ENCODE data around the gene CILP2.
A peak's percentile ranks its signal among the peaks of the same experiment; 100 is the strongest.

CILP2 gene, protein sequence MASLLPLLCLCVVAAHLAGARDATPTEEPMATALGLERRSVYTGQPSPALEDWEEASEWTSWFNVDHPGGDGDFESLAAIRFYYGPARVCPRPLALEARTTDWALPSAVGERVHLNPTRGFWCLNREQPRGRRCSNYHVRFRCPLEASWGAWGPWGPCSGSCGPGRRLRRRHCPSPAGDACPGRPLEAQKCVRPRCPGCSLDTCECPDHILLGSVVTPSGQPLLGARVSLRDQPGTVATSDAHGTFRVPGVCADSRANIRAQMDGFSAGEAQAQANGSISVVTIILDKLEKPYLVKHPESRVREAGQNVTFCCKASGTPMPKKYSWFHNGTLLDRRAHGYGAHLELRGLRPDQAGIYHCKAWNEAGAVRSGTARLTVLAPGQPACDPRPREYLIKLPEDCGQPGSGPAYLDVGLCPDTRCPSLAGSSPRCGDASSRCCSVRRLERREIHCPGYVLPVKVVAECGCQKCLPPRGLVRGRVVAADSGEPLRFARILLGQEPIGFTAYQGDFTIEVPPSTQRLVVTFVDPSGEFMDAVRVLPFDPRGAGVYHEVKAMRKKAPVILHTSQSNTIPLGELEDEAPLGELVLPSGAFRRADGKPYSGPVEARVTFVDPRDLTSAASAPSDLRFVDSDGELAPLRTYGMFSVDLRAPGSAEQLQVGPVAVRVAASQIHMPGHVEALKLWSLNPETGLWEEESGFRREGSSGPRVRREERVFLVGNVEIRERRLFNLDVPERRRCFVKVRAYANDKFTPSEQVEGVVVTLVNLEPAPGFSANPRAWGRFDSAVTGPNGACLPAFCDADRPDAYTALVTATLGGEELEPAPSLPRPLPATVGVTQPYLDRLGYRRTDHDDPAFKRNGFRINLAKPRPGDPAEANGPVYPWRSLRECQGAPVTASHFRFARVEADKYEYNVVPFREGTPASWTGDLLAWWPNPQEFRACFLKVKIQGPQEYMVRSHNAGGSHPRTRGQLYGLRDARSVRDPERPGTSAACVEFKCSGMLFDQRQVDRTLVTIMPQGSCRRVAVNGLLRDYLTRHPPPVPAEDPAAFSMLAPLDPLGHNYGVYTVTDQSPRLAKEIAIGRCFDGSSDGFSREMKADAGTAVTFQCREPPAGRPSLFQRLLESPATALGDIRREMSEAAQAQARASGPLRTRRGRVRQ

DNA sequence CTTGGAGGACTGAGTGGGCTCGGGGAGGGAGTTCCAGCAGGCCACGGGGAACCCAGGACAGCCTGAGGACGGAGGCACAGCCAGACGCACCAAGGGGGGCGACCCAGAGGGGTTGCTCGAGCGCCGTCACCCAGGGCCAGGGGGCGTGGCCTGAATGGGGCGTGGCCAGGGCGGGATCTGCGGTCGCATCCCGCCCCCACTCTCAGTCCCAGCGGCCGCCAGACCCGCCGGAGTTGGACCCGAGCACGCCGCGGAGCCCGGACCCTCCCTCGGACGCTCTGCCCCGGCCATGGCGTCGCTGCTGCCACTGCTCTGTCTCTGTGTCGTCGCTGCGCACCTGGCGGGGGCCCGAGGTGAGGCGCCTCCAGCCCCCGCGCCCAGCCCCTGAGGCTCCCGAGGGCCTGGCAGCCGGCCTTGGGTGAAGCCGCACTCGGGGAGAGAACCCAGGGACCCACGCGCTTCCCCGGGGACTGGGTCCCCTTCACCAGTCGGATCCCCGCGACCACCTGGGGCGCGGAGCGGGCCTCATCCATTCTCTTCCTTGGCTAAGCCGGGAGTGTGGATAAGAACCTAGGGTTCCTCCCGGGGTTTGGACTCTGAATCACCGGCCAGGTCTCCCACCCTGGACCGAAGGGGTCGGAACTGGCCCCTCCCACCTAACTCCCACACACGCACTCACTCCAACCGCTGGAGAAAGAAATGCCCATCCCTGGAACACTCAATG, at the start of gene CILP2:
CILP2 (plus strand) TSS at position 205 of the 724 bp plus-strand sequence; CDS start at position 290, 85 bp downstream.
- no peak for DNase-seq

DNA sequence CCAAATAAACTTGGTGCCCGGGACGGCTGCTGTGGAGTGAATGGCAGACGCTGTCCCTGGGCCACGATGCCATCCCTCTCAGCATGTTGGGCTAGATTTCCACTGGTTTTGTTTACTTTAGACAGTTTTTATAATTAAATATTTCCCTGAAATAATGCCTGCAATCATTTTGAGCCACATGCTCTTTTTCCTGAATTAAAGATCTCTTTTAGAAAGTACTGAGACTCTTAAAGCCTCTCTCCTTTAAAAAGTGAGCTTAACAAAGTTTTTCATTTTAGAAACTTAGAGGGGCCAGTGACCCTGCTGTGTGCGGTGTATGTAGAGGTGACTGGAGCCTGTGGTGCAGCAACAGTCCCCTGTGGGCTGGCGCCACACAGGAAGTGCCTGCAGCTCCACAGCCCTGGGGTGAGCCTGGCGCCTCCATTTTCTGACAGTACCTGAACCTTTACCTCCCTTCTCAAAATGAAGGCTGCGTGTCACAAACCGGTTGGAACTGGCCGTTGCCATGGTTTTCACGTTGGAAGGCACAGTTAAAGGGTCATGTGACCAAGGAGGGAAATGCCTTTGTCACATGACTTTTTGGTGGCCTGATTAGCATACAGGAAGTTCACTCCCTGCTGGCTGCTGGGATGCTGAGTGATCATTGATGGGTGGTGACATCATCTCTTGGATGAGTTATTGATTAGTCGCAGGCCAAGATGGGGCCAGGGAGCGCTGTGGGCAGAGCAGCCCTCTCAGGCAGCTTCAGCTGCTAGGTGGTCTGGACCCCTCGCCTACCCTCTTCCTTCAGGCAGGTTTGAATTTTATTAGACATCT, 49.0 kb upstream of the CILP2 start:
- DNase-seq: peak; percentile 80

DNA sequence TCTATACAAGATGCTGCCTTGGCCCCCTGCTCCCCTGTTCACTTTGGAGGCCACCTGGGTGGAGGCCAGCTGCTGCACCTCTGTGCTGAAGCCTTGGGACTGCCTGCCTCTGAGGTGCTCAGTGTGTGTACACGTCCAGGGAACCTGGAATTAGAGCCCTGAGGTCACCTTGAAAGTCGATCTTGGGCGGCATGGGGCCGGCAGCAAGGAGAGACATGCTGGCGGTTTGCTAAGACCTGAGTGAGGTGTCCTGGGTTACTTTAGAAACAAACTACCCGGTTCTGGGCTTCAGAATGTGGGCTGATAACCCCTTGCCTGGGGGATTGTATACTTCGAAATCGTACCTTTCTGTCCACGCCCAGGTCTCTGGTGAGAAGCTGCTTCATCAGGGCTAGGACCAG, 48.3 kb upstream of the CILP2 start:
- DNase-seq: no peak

DNA sequence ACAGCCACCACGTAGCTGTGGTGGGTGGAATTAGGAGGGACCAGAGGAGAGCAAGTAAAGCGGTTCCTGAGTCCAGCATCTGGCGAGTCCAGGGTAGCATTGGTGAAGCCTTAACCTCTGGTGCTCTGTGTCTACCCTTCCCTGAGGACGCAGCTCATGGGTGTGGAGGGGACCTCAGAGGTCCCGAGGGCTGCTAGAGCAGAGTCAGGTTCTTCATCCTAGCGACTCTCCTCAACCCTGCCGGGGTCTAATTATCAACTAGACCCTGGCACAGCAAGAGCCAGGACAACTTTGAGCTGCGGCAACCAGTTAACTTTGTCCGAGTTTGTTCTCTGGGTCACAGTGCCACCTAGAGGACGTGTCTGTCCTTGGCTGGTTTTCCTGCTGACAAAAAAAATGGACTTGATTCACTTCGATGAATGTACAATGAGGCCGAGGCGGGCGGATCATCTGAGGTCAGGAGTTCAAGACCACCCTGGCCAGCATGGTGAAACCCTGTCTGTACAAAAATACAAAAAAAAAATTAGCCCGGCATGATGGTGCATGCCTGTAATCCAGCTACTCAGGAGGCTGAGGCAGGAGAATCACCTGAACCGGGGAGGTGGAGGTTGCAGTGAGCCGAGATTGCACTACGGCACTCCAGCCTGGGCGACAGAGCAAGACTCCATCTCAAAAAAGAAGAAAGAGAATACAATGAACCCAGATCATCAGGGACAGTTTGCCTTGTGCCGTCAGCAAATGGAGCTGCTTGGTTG, 47.7 kb upstream of the CILP2 start:
- peak; percentile 43 for DNase-seq

DNA sequence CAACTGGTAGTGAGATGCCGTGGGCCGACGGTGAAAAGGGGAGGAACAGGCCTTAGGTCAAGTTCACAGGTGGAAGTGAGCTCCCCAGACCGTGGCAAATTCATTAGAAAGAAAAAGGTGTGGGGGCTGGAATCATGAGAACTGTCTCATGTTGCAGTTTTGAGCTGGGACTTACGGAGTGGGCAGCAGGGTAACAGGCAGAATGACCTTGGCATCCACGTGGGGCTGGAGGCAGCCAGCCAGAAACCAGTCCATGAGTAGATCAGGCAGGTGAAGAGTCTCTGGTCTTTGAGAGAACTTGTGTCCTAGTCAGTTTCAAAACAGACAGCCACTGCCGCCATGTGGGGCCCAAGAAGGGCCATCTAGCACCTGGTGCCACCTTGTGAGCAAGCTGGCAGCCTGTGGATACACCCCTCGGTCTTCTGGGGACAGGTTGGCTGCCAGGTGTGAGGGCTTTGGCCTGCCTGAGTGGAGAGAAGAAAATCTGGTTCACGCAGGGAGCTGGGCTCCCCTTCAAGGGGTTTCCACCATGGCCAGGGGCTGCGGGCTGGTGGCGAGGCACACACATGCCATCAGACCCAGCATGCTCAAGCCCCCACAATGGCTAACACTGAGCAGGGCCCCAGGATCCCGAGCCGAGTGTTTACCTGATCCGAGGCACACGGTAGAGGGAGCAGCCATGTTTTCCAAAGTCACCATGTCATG, 46.6 kb upstream of the CILP2 start:
- no peak for DNase-seq

DNA sequence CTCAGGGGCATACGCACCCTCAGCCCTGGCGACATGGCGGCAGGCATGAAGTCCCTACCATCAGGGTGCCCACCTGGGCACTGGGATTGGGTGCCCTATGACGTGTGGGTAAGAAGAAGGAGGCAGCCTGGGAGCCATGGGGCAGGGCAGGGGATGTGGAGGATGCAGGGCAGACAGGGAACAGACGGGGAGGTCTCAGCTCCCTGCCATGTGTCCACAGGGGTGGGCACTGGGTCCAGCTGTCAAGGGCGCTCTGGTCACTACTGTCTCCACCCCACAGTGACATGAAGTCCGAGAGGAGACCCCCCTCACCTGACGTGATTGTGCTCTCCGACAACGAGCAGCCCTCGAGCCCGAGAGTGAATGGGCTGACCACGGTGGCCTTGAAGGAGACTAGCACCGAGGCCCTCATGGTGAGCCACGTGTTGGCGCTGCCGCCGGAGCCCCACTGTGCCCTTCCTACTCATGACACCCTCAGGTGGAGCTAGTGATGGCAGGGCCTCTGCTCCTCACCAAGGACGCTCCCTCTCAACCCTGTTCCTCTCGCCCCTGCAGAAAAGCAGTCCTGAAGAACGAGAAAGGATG, 45.9 kb upstream of the CILP2 start:
- no peak for DNase-seq

DNA sequence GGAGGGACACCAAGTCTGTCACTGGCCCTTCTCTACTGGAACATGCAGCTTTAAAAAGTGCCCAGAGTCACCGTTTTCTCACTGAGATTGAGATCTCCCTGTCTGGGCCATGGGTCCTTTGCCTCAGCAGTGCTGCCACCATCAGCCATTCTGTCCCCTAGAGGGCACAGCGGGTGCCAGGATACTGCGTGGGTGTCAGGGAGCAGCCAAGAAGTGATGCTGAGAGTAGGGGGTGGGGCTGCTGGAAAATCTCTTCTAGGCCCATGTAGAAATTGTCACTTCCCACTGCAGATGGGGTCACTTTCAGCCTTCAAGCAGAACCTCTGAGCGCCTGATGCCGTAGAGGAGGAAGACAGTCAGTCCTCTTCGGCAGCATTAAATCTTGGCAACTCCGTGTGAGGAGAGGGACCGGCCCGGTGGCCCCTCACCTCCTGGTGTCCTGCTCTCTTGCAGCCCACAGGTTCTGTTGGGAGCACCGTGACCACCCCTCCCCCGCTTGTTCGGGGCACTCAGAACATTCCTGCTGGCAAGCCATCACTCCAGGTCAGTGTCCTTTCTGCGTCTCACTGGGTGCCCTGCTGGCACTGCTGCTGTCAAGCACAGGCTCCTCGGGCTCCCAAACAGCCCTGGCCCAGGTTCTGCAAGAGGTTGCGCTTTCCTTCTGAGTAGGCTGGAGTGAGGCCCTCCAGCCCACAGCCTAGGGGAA, 44.1 kb upstream of the CILP2 start:
- no peak for DNase-seq

DNA sequence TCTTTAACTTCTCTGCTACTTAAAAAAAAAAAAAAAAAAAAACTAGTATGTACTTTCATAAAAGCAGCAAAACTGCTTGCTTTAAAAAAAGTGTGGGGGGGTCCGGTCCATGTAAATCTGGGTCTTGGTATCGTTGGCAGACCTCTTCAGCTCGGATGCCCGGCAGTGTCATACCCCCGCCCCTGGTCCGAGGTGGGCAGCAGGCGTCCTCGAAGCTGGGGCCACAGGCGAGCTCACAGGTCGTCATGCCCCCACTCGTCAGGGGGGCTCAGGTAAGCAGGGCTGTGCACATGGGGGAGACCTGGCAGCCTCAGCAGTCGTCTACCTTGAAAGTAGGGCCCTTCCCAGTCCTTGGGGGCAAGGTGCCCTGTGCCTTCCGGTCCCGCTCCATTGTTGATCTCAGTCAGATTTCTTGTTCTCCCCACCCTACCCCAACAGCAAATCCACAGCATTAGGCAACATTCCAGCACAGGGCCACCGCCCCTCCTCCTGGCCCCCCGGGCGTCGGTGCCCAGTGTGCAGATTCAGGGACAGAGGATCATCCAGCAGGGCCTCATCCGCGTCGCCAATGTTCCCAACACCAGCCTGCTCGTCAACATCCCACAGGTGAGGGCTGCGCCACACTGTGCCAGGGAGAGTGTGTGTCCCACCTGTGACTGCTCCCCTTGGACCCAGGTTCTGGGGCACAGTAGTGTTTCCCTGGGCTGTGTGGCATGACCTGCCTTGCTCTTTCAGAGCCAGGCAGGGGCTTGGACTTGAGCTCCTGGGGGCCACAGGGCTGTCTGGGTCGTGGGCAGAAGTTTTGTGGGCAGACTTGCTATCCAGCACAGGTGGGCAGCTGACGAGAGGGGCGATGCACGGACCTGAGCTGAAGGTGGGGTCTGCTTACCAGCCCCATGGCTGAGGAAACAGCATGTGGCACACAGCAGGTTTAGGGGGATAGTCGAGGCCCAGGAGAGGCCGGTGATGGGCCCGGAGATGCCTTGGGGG, 42.2 kb upstream of the CILP2 start:
- no peak for DNase-seq

DNA sequence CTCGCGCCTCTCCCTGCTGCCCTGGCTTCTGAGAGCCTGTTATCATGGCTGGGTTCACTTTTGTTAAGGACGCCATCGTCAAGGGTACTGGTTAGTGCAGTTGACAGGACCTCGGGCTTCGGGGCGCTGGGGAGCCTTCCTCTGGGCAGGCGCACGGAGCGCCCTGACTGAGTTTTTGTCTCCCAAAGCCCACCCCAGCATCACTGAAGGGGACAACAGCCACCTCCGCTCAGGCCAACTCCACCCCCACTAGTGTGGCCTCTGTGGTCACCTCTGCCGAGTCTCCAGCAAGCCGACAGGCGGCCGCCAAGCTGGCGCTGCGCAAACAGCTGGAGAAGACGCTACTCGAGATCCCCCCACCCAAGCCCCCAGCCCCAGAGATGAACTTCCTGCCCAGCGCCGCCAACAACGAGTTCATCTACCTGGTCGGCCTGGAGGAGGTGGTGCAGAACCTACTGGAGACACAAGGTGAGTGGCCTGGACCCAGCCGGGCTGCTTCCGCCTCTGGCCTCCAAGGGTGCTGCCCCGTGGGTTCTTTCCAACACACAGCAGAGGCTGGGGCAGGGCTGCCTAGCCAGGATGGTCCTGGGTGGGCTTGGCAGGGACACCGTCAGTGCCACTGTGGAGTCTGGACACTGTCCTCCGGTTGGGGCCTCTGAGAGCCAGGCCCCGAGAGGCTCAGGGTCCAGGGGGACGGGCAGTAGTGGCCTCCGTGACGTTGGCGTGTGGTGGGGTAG, 39.6 kb upstream of the CILP2 start:
- no peak for DNase-seq

DNA sequence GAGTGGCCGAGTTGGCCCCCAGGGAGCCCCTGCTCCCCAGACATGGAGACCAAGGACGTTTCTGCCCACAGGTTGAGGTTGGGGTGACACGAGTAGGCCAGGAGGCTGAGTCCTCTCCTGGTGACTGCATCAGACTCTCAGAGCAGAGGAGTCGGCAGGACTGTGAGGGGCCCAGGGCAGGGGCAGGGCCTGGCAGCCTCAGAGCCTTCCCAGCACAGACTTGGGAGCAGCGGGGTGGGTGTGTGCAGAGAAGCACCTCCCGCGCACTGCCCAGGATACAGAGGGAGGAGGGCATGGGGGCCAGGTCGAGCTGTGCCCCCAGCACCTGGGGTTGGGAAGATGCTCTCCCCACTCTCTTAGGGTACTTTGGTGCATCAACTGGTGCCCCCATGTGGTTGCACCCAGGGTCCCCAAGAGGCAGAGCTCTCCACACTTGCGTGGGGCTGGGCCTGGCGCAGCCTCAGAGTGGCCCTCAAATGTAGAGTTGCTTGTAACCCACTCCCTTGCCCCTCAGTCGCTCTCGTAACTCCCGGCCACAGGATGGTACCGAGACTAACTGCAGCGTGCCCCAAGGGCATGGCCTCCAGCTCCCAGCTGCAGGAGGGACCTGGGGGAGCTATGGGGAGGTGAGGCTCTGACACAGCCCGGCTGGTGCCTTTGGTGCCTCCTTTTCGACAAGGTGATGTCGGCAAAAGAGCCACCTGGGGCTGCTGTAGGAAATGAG, 38.6 kb upstream of the CILP2 start:
- DNase-seq: no peak

DNA sequence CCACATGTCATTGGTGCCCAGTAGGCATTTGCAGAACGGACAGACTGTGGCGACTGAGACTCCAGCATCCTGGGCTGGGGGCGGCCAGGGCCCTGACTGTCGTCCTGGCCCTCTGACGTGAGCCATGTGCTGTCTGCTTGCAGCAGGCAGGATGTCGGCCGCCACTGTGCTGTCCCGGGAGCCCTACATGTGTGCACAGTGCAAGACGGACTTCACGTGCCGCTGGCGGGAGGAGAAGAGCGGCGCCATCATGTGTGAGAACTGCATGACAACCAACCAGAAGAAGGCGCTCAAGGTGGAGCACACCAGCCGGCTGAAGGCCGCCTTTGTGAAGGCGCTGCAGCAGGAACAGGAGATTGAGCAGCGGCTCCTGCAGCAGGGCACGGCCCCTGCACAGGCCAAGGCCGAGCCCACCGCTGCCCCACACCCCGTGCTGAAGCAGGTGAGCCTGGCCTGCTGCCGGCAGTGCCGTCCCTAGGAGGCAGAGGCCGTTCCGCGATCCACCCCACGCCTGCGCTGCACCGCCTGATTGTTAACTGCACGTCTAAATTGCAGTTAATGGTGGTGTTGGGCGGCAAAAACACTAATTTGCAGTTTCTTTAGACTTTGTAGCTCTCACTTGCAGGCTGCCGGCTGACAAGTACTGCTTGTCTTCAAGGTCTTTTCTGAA, 37.0 kb upstream of the CILP2 start:
- DNase-seq: no peak

DNA sequence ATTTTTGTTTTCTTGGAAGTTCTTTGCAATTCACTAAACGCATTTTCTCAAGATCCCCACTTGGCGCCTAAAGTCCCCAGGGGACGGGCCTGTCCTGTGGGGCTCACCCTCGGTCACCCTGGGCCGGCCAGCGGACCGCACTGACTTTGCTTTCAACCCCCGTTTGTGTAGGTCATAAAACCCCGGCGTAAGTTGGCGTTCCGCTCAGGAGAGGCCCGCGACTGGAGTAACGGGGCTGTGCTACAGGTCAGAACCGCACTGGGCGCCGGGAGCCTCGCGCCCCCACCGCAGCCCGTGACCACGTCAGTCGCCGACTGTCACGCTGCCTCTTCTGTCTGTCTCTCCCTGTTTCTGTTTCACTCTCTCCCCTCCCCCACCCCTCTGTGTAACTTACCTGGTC, 36.3 kb upstream of the CILP2 start:
- DNase-seq: no peak

DNA sequence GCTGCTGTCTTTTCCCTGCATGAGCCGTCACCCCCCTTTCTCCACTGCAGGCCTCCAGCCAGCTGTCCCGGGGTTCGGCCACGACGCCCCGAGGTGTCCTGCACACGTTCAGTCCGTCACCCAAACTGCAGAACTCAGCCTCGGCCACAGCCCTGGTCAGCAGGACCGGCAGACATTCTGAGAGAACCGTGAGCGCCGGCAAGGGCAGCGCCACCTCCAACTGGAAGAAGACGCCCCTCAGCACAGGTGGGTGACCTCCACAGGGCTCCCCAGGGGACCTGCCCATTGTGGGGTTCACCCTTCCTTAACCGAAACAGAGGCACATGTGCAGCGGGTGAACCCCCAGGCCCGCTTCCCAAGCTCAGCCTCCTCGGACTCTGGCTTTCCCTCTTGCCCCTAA, 35.8 kb upstream of the CILP2 start:
- DNase-seq: no peak

DNA sequence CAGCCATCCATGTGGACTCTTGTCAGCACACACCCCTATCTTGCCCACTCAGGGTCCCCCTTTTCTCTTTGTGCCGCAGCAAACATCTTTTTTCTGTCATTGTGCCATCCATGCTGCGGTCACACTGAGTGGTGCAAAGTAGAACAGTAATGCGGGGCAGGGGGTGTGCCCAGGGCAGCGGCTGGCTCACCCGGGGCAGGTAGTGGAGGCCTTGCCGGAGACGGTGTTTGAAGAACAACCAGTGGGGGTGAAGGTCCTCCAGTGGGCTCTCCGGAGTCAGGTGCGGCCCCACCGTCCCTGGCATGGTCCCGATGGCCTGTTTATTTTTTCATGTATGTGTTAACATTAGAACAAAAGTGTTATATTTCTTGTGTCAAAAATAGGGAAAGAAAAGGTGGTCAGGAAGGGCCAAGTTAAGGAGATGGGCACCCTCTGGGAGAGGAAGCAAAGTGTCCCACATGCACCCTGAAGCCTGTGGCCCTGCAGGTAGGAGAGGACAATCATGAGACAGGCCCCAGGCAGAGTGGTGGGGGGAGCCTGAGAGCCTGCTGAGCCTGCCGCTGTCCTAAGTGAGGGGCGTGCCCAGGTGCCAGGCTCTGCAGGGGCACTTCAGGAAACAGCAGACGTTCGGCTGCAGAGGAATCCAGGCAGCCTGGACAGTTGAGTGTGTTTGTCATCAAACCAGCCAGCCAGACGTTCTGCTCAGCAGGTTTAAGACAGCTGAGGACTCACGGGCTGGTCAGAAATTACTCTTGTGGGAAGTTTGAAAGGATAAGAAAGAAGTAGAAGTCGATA, 35.1 kb upstream of the CILP2 start:
- no peak for DNase-seq
